MM.1S (cell line): ENCODE measurements around the gene CCDC167.

Source experiments
- DNase-seq: peaks from one replicate; pipeline ENCODE4 v3.0.0-alpha.2; 2015
- H2AFZ ChIP-seq: fragments of 300-600 bp; sonication (generic); 2 replicates; pipeline ENCODE4 v1.6.0; 2016; ENCODE audit warnings: antibody characterized with exemption, low read length
- H3F3A ChIP-seq: fragments of 300-600 bp; sonication (generic); 2 replicates; pipeline ENCODE4 v1.6.1; 2016; ENCODE audit warnings: mild to moderate bottlenecking, antibody characterized with exemption, low read length, moderate library complexity, mixed read lengths; ENCODE audit not compliant: insufficient read depth
- H3K27ac ChIP-seq: fragments of 300-600 bp; sonication (generic); 2 replicates; pipeline ENCODE4 v1.5.1; 2016; ENCODE audit warnings: mild to moderate bottlenecking, low read length
- H3K27me3 ChIP-seq: fragments of 300-600 bp; sonication (generic); replicated peaks from 2 replicates; pipeline ENCODE4 v1.6.0; 2016; ENCODE audit warnings: low read length; ENCODE audit not compliant: insufficient read depth
- H3K36me3 ChIP-seq: fragments of 300-600 bp; sonication (generic); replicated peaks from 2 replicates; pipeline ENCODE4 v1.6.1; 2016; ENCODE audit warnings: mild to moderate bottlenecking, low read length, mixed read lengths; ENCODE audit not compliant: insufficient read depth
- H3K4me1 ChIP-seq: fragments of 300-600 bp; sonication (generic); 2 replicates; pipeline ENCODE4 v1.6.1; 2016; ENCODE audit warnings: low read length, mixed read lengths
- H3K4me2 ChIP-seq: fragments of 300-600 bp; sonication (generic); 2 replicates; pipeline ENCODE4 v1.6.0; 2016; ENCODE audit warnings: low read depth, low read length
- H3K4me3 ChIP-seq: fragments of 300-600 bp; sonication (generic); 2 replicates; pipeline ENCODE4 v1.5.1; 2016; ENCODE audit warnings: low read length, mixed read lengths
- H3K79me2 ChIP-seq: fragments of 300-600 bp; sonication (generic); 2 replicates; pipeline ENCODE4 v1.6.1; 2016; ENCODE audit warnings: mixed run types, low read length, mixed read lengths
- H3K9ac ChIP-seq: fragments of 300-600 bp; sonication (generic); 2 replicates; pipeline ENCODE4 v1.6.1; 2016; ENCODE audit warnings: low read length, mixed read lengths
- H3K9me2 ChIP-seq: fragments of 300-600 bp; sonication (generic); replicated peaks from 2 replicates; pipeline ENCODE4 v1.6.1; 2016; ENCODE audit warnings: mild to moderate bottlenecking, low read length, mixed read lengths; ENCODE audit not compliant: insufficient read depth
- H3K9me3 ChIP-seq: fragments of 300-600 bp; sonication (generic); replicated peaks from 2 replicates; pipeline ENCODE4 v1.6.1; 2016; ENCODE audit warnings: mild to moderate bottlenecking, low read length, mixed read lengths; ENCODE audit not compliant: insufficient read depth
- H4K20me1 ChIP-seq: fragments of 300-600 bp; sonication (generic); 2 replicates; pipeline ENCODE4 v1.6.1; 2016; ENCODE audit warnings: mild to moderate bottlenecking, low read length, moderate library complexity, mixed read lengths; ENCODE audit not compliant: insufficient read depth
- CTCF ChIP-seq: fragments of 300-600 bp; sonication (generic); IDR thresholded peaks from 2 replicates; pipeline ENCODE4 v1.5.1; 2016; ENCODE audit warnings: antibody characterized with exemption, low read length, mixed read lengths
- EZH2 ChIP-seq: fragments of 300-600 bp; sonication (generic); optimal IDR thresholded peaks from 2 replicates; pipeline ENCODE3; 2017; ENCODE audit warnings: low read depth, mild to moderate bottlenecking, antibody characterized with exemption, low read length, mixed read lengths
- EZH2phosphoT487 ChIP-seq: fragments of 300-600 bp; sonication (generic); IDR thresholded peaks from 2 replicates; pipeline ENCODE4 v1.6.1; 2018; ENCODE audit warnings: antibody characterized with exemption, low read length

CCDC167 gene

GRCh38 chr6:37522836-37523235, 23.1 kb upstream of the CCDC167 start:
- Histone ChIP-seq H3K79me2 (no peaks in the 10 kb centered on the region), H3K4me2 (no peak overlapping the region), H3K9me2 (no peaks in the 10 kb centered on the region), H2AFZ (no peak overlapping the region), H3K4me1 (no peaks in the 10 kb centered on the region), H3K27me3 (peaks cover 7% of the 10 kb centered on the region), H3K27ac (no peak overlapping the region), H3K4me3 (no peak overlapping the region), H4K20me1 (no peaks in the 10 kb centered on the region), H3K9me3 (no peaks in the 10 kb centered on the region), H3F3A (no peaks in the 10 kb centered on the region), H3K36me3 (no peaks in the 10 kb centered on the region), H3K9ac (no peak overlapping the region)
- no peak for TF ChIP-seq EZH2
- no peak for DNase-seq

DNA sequence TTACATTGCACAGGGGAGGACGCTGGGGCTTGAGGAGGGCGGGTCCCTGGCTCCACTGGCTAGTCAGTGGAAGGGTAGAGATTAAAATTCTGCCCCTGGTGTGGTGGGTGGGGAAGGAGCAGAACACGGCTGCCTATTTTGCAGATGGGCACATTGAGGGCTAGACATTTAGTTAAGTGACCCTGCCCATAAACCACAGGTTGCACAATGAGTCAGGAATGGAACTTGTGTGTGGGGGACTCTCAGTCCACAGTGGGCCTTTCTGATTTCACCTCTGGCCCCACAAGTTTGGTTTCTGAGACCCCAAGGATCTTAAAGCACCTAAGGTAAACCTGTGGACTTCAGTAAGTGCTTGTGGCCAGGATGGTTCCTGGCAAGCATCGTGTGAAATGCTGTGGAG, 22.0 kb upstream of the CCDC167 start:
- TF ChIP-seq CTCF (no peak), EZH2 (no peak), EZH2phosphoT487 (no peak)
- no peak overlapping the region for H2AFZ ChIP-seq
- H3K4me2 ChIP-seq, result no peak overlapping the region
- no peak overlapping the region for H3K4me3 ChIP-seq
- H3K27ac ChIP-seq, result no peak overlapping the region
- no peaks in the 10 kb centered on the region for H3F3A ChIP-seq
- no peaks in the 10 kb centered on the region for H3K79me2 ChIP-seq
- no peaks in the 10 kb centered on the region for H3K9me3 ChIP-seq
- H3K27me3 ChIP-seq, result peaks cover 7% of the 10 kb centered on the region
- H3K4me1 ChIP-seq, result no peaks in the 10 kb centered on the region
- H3K9me2 ChIP-seq, result no peaks in the 10 kb centered on the region
- H3K36me3 ChIP-seq, result no peaks in the 10 kb centered on the region
- no peak overlapping the region for H3K9ac ChIP-seq
- H4K20me1 ChIP-seq, result no peaks in the 10 kb centered on the region
- DNase-seq, result no peak

DNA sequence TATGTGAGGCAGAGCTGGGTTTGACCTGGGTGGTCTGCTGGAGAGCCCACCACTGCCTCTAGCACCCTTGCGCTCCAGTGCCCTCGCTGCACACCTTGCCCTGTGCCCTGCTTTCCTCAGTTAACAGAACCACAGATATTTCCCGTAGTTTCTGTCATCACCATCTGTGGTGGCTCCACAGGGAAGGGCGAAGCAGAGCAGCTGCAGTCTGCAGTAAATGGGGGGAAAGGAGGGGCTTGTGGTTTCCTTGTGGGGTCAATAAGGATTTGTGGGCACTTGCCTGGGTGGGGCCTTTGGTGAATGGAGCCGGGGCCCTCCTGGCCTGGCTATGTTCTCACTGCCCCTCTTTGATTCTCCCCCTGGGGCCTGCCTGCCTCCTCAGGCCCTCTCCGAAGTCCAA, 21.2 kb upstream of the CCDC167 start:
- H3K4me2 ChIP-seq, result no peak overlapping the region
- TF ChIP-seq EZH2phosphoT487, result no peak
- TF ChIP-seq CTCF, result no peak
- TF ChIP-seq EZH2, result no peak

DNA sequence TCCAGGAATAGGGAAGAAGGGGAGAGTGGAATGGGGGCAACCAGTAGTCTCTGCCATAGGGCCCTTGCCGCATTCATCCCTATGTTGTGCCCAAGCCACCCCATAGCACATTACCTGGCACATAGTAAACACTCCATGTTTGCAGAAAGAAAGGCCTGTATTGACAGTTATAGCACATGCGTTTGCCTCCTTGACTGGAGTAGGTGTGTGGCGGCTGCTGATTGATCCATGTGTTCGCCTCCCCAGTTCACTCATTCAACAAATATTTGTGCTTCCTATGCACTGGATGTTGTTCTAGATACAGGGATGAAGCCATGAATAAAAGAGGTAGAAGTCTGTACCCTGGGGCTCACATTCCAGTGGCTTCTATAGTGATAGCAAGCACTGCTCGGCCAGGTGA, 19.8 kb upstream of the CCDC167 start:
- H4K20me1 ChIP-seq, result no peaks in the 10 kb centered on the region
- H3K36me3 ChIP-seq, result no peaks in the 10 kb centered on the region
- H3K9me2 ChIP-seq, result no peaks in the 10 kb centered on the region
- H3K27me3 ChIP-seq, result peaks cover 2% of the 10 kb centered on the region
- H3K9me3 ChIP-seq, result no peaks in the 10 kb centered on the region
- no peak overlapping the region for H3K27ac ChIP-seq
- H3K4me1 ChIP-seq, result no peaks in the 10 kb centered on the region
- H3K4me3 ChIP-seq, result no peak overlapping the region
- no peak for DNase-seq
- no peak for TF ChIP-seq CTCF
- TF ChIP-seq EZH2, result no peak
- no peak for TF ChIP-seq EZH2phosphoT487
- no peaks in the 10 kb centered on the region for H3K79me2 ChIP-seq
- H3K9ac ChIP-seq, result no peak overlapping the region
- no peak overlapping the region for H2AFZ ChIP-seq
- no peaks in the 10 kb centered on the region for H3F3A ChIP-seq
- H3K4me2 ChIP-seq, result no peak overlapping the region

More for the DNA sequence above, 21.2 kb upstream of the CCDC167 start:
- DNase-seq, result no peak
- peaks cover 7% of the 10 kb centered on the region for H3K27me3 ChIP-seq
- no peaks in the 10 kb centered on the region for H3K9me2 ChIP-seq
- H3K27ac ChIP-seq, result no peak overlapping the region
- H3K79me2 ChIP-seq, result no peaks in the 10 kb centered on the region
- no peaks in the 10 kb centered on the region for H3F3A ChIP-seq
- no peaks in the 10 kb centered on the region for H3K36me3 ChIP-seq
- no peak overlapping the region for H2AFZ ChIP-seq
- no peaks in the 10 kb centered on the region for H4K20me1 ChIP-seq
- H3K4me3 ChIP-seq, result no peak overlapping the region
- H3K9me3 ChIP-seq, result no peaks in the 10 kb centered on the region
- H3K4me1 ChIP-seq, result no peaks in the 10 kb centered on the region
- no peak overlapping the region for H3K9ac ChIP-seq
